DND-41 (cell line): ENCODE measurements around the gene NUP85.

Source experiments
- ATAC-seq: fragments of 200-7000 bp; cut with Tn5 transposase; 3 replicates; pipeline ENCODE4 v1.9.1; 2021; ENCODE audit warnings: low read depth; ENCODE audit not compliant: insufficient read depth
- DNase-seq: peaks from one replicate; pipeline ENCODE4 v3.0.0-alpha.2; 2020
- H2AFZ ChIP-seq: 2 replicates; pipeline ENCODE4 v1.6.0; 2012; ENCODE audit warnings: low read depth, low read length
- H3K27ac ChIP-seq: 2 replicates; pipeline ENCODE4 v1.5.1; 2012; ENCODE audit warnings: low read length, inconsistent platforms
- H3K27me3 ChIP-seq: fragments of 200-600 bp; sonication (generic); 2 replicates; pipeline ENCODE4 v1.6.0; 2012; ENCODE audit warnings: low read length, mild to moderate bottlenecking, inconsistent platforms; ENCODE audit not compliant: insufficient read depth, poor library complexity
- H3K36me3 ChIP-seq: 2 replicates; pipeline ENCODE4 v1.5.1; 2012; ENCODE audit warnings: low read length, inconsistent platforms; ENCODE audit not compliant: insufficient read depth
- H3K4me1 ChIP-seq: 2 replicates; pipeline ENCODE4 v1.5.1; 2012; ENCODE audit warnings: mild to moderate bottlenecking, low read length; ENCODE audit not compliant: insufficient read depth
- H3K4me2 ChIP-seq: 2 replicates; pipeline ENCODE4 v1.6.0; 2012; ENCODE audit warnings: mild to moderate bottlenecking, moderate library complexity, low read length, inconsistent platforms; ENCODE audit not compliant: insufficient read depth
- H3K4me3 ChIP-seq, 2 experiments: fragments of 200-600 bp in 1 of 2; shearing (Covaris generic) in 1 of 2; 2 replicates each; pipeline ENCODE4 v1.5.1; 2012 to 2016; ENCODE audit warnings: inconsistent platforms in 2 of 2, low read length in 2 of 2, mild to moderate bottlenecking in 2 of 2, low read depth in 1 of 2, moderate library complexity in 1 of 2
- H3K79me2 ChIP-seq: 2 replicates; pipeline ENCODE4 v1.6.0; 2012; ENCODE audit warnings: low read length, inconsistent platforms; ENCODE audit not compliant: insufficient read depth
- H3K9ac ChIP-seq: 2 replicates; pipeline ENCODE4 v1.6.0; 2012; ENCODE audit warnings: low read depth, mild to moderate bottlenecking, inconsistent platforms, low read length, moderate library complexity
- H3K9me3 ChIP-seq: 2 replicates; pipeline ENCODE4 v1.5.1; 2012; ENCODE audit warnings: low read length, moderate library complexity, mild to moderate bottlenecking, inconsistent platforms; ENCODE audit not compliant: insufficient read depth, severe bottlenecking
- H4K20me1 ChIP-seq: 2 replicates; pipeline ENCODE4 v1.6.0; 2012; ENCODE audit warnings: low read length; ENCODE audit not compliant: insufficient read depth
- EZH2 ChIP-seq: IDR thresholded peaks from 3 replicates; pipeline ENCODE4 v1.6.1; 2012; ENCODE audit warnings: borderline replicate concordance, low read depth, mild to moderate bottlenecking, moderate library complexity, low read length, inconsistent platforms; ENCODE audit not compliant: severe bottlenecking
- TF ChIP-seq, protein P1 (sequence below): IDR thresholded peaks from 2 replicates; pipeline ENCODE4 v1.5.1; 2012; ENCODE audit warnings: borderline replicate concordance, low read length, moderate library complexity, mild to moderate bottlenecking; ENCODE audit not compliant: poor library complexity, severe bottlenecking; ENCODE audit errors: extremely low read depth

NUP85 gene

DNA sequence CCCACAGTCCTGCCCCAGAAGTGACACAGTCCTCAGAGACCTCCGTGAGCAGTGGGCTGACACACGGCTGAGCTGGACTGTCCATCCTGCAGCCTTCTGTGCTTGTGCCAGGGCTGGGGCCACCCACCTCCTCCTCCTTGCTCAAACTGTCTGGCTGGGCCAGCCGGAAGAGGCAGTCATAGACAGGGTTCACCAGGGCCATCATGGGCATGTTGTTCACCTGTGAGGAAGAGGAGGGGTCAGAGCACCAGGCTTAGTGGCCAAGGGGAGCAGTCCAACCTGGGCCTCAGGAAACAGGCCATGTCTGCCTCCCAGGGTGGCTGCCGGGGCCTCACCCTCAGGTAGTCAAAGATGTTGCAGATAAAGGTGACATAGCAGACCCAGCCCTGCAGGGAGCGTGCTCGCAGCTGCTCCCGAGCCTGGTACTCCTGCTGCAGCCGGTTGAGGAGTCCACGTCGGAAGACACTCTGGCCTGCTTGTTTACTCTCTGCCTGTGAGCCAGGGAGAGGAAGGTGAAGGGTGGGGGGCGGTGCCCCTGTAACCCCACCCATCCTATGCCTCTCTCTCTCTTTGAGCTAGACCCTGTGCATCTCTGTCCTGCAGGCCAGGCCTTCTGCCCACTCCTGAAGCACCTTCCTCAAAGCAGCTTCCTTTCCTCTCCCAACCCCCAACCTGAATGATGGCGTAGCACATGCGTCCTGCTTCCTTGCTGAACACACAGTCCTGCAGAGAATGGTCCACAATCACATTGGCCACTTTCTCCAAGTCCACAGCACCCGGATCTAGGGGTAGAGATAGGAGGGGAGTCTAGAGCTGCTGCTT lies 62.1 kb downstream of the NUP85 start:
- no peak for ATAC-seq
- Histone ChIP-seq H3K27ac (no peak overlapping the region), H3K4me1 (peaks cover 37% of the 10 kb centered on the region), H3K27me3 (no peaks in the 10 kb centered on the region), H3K9ac (no peak overlapping the region), H3K36me3 (peaks cover 49% of the 10 kb centered on the region), H2AFZ (no peak overlapping the region), H3K4me3 (no peak overlapping the region), H3K4me2 (no peak overlapping the region), H4K20me1 (0 out of 2 replicates have a peak, but pooled peaks cover 2% of the 10 kb centered on the region), H3K9me3 (no peaks in the 10 kb centered on the region), H3K79me2 (peaks cover 48% of the 10 kb centered on the region)
- no peak for TF ChIP-seq EZH2
- TF ChIP-seq, protein P1, sequence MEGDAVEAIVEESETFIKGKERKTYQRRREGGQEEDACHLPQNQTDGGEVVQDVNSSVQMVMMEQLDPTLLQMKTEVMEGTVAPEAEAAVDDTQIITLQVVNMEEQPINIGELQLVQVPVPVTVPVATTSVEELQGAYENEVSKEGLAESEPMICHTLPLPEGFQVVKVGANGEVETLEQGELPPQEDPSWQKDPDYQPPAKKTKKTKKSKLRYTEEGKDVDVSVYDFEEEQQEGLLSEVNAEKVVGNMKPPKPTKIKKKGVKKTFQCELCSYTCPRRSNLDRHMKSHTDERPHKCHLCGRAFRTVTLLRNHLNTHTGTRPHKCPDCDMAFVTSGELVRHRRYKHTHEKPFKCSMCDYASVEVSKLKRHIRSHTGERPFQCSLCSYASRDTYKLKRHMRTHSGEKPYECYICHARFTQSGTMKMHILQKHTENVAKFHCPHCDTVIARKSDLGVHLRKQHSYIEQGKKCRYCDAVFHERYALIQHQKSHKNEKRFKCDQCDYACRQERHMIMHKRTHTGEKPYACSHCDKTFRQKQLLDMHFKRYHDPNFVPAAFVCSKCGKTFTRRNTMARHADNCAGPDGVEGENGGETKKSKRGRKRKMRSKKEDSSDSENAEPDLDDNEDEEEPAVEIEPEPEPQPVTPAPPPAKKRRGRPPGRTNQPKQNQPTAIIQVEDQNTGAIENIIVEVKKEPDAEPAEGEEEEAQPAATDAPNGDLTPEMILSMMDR = no peak
- no peak for DNase-seq

DNA sequence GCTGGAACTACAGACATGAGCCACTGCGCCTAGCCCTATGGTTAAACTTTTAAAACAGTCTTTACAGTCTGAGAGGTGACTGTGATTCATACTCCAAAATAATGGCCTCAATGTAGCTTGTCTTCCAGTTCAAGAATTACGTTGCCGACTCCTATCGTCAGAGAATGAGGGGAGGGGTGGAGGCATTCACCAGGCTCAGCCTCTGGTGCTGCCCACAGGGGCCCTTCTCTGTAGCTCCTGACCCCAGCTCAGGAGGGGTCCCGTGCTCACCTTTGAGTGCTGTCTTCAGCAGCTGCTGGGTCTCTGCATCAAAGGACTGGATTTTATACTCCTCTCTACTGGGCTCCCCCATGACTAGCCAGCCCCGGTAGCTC lies 64.4 kb downstream of the NUP85 start:
- peak overlapping the region; percentile 64 to 98; a peak in 3 of 4 replicates for H3K4me3 ChIP-seq
- H3K27ac ChIP-seq = peak overlapping the region; percentile 80
- H3K9ac ChIP-seq = peak overlapping the region; percentile 91
- no peaks in the 10 kb centered on the region for H3K9me3 ChIP-seq
- H3K27me3 ChIP-seq = no peaks in the 10 kb centered on the region
- H3K4me2 ChIP-seq = peak overlapping the region; percentile 96
- DNase-seq = no peak
- peaks cover 41% of the 10 kb centered on the region for H3K4me1 ChIP-seq
- TF ChIP-seq EZH2 = no peak
- TF ChIP-seq, protein P1 = no peak
- H4K20me1 ChIP-seq = peaks cover 8% of the 10 kb centered on the region
- peak overlapping the region; percentile 91 for H2AFZ ChIP-seq
- ATAC-seq = no peak
- H3K36me3 ChIP-seq = peaks cover 52% of the 10 kb centered on the region
- H3K79me2 ChIP-seq = peaks cover 42% of the 10 kb centered on the region

DNA sequence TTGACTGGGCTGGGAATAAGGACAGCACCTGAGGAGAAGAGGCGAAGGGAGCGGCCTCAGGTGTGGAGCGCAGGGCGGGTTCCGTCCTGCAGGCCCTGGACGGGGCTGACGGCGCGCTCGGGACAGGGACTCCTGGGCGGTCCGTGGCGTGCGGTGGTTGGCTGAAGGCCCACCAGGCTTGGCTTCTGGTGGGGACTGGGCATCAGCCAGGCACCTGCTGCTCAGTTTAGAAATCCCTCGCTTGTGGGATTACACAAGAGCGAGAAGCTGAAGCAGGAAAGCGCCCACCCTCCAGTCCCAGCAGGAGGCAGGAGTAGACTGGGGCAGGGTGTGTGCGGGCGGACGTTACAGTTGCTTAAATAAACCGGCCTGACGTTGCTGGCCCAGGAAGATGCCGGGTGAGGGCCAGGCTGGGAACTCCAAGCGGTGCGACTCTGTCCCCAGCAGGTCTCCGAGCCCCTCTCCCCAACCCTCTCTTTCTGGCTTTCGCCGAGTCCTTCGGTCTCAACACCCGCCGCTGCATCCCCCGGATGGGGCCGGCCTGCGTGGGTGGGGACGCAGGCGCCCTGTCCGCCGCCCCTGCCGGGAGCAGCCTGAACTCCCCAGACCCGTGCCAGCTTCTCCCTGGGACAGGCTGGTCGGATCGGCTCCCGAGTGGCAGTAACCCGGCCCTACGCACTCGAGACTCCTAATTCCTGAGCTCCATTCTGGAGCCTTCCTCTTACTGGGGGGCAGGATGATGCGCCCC lies 64.9 kb downstream of the NUP85 start:
- Histone ChIP-seq H3K4me3 (peak overlapping the region; percentile 64 to 98; a peak in 3 of 4 replicates), H3K4me1 (peaks cover 41% of the 10 kb centered on the region), H4K20me1 (peaks cover 8% of the 10 kb centered on the region), H3K4me2 (peak overlapping the region; percentile 96), H3K27me3 (no peaks in the 10 kb centered on the region), H3K9ac (peak overlapping the region; percentile 91), H3K27ac (peak overlapping the region; percentile 80), H3K79me2 (peaks cover 40% of the 10 kb centered on the region), H2AFZ (peak overlapping the region; percentile 91), H3K9me3 (no peaks in the 10 kb centered on the region), H3K36me3 (peaks cover 53% of the 10 kb centered on the region)
- peak; percentile 68 for DNase-seq
- peak; percentile 50 for ATAC-seq
- TF ChIP-seq, protein P1 = peak; percentile 67
- TF ChIP-seq EZH2 = no peak
